ENCODE results near the gene PLEKHA7.

PLEKHA7 gene

GRCh38 chr11:16775614-16776283, 238.5 kb downstream of the PLEKHA7 start:
- TF ChIP-seq, protein P1, sequence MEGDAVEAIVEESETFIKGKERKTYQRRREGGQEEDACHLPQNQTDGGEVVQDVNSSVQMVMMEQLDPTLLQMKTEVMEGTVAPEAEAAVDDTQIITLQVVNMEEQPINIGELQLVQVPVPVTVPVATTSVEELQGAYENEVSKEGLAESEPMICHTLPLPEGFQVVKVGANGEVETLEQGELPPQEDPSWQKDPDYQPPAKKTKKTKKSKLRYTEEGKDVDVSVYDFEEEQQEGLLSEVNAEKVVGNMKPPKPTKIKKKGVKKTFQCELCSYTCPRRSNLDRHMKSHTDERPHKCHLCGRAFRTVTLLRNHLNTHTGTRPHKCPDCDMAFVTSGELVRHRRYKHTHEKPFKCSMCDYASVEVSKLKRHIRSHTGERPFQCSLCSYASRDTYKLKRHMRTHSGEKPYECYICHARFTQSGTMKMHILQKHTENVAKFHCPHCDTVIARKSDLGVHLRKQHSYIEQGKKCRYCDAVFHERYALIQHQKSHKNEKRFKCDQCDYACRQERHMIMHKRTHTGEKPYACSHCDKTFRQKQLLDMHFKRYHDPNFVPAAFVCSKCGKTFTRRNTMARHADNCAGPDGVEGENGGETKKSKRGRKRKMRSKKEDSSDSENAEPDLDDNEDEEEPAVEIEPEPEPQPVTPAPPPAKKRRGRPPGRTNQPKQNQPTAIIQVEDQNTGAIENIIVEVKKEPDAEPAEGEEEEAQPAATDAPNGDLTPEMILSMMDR (conservative IDR thresholded peaks at IDR 0.05) = no peak
- no peak overlapping the region for H3K27ac ChIP-seq

DNA sequence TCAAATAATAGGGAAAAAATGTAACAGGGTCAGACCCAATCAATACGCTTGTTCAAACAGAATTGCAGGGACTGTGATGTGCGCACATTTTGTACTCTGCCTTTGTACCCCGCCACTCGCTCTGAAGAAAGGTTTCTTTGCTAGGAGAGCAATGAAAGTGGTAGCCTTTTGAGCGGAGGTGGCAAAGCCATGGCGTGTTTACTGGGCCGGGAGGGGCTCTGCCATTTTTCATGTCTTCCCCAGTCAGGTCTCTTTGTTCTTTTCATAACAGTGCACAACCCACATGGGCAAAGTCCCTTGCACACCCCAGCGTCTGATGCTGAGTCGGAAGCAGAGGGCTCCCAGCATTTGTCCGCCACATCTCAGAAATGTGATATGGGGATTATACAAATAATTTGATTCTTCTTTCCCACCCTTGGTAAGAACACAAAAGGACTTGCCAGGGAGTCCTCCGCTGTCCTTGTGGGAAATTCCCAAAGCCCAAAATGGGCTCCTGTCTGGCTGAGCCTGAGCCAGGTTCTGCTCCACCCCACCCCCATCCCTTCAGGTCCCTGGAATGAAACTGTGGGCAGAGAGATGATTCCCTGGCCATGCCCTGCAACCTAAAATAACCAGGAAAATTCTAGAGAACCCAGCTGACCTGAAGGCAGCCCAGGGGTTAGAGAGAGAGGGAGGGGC, 239.1 kb downstream of the PLEKHA7 start:
- TF ChIP-seq, protein P1 (conservative IDR thresholded peaks at IDR 0.05) = no peak
- H3K27ac ChIP-seq = no peak overlapping the region

- TF ChIP-seq, protein P1 (conservative IDR thresholded peaks at IDR 0.05) = no peak
- no peak overlapping the region for H3K27ac ChIP-seq
Measured at GRCh38 chr11:16773981-16774935, 240.0 kb downstream of the PLEKHA7 start.

GRCh38 chr11:16772141-16772512, 242.1 kb downstream of the PLEKHA7 start:
- no peak overlapping the region for H3K27ac ChIP-seq
- TF ChIP-seq, protein P1 (conservative IDR thresholded peaks at IDR 0.05) = no peak

- no peak overlapping the region for H3K27ac ChIP-seq
- TF ChIP-seq, protein P1 (conservative IDR thresholded peaks at IDR 0.05) = no peak
Measured at GRCh38 chr11:16771350-16772140, 242.7 kb downstream of the PLEKHA7 start.

GRCh38 chr11:16770016-16770415, 244.2 kb downstream of the PLEKHA7 start:
- TF ChIP-seq, protein P1 (conservative IDR thresholded peaks at IDR 0.05) = no peak
- H3K27ac ChIP-seq = no peak overlapping the region
